ENCODE results near the gene PSMF1.

Gene PSMF1

GRCh38 chr20:1118336-1119127 is at the start of gene PSMF1:
Gene PSMF1, plus strand, starts transcription at chr20:1118602. Its CDS starts 172 bp downstream, at chr20:1118774.
- peak; percentile 58 for DNase-seq

GRCh38 chr20:1072258-1072657 is 46.1 kb upstream of the PSMF1 start:
- DNase-seq: no peak

- no peak for DNase-seq
These were observed 42.8 kb upstream of the PSMF1 start for GRCh38 chr20:1075616-1076015.

GRCh38 chr20:1081891-1082290 is 36.5 kb upstream of the PSMF1 start:
- DNase-seq: no peak

GRCh38 chr20:1083431-1084080 is 34.8 kb upstream of the PSMF1 start:
- DNase-seq: no peak

- DNase-seq: no peak
These were observed 32.7 kb upstream of the PSMF1 start for GRCh38 chr20:1085492-1086276.

- no peak for DNase-seq
These were observed 31.9 kb upstream of the PSMF1 start for GRCh38 chr20:1086277-1087213.

GRCh38 chr20:1087311-1087905 is 31.0 kb upstream of the PSMF1 start:
- DNase-seq: no peak

- DNase-seq: no peak
These were observed 23.7 kb upstream of the PSMF1 start for GRCh38 chr20:1094751-1095150.

- no peak for DNase-seq
These were observed 16.9 kb upstream of the PSMF1 start for GRCh38 chr20:1101533-1101932.

GRCh38 chr20:1102016-1102415 is 16.4 kb upstream of the PSMF1 start:
- no peak for DNase-seq

- DNase-seq: no peak
These were observed 14.7 kb upstream of the PSMF1 start for GRCh38 chr20:1103751-1104150.

GRCh38 chr20:1105599-1106194 is 12.7 kb upstream of the PSMF1 start:
- no peak for DNase-seq

GRCh38 chr20:1107176-1107575 is 11.2 kb upstream of the PSMF1 start:
- no peak for DNase-seq

- DNase-seq: peak; percentile 3
These were observed 9.9 kb upstream of the PSMF1 start for GRCh38 chr20:1108437-1108920.

- no peak for DNase-seq
These were observed 5.5 kb upstream of the PSMF1 start for GRCh38 chr20:1112908-1113307.

GRCh38 chr20:1118004-1118335 is 432 bp upstream of the PSMF1 start:
- DNase-seq: no peak

- DNase-seq: no peak
These were observed 715 bp downstream of the PSMF1 start for GRCh38 chr20:1119128-1119505.

GRCh38 chr20:1119524-1119923 is 1.1 kb downstream of the PSMF1 start:
- no peak for DNase-seq

- DNase-seq: no peak
These were observed 3.0 kb downstream of the PSMF1 start for GRCh38 chr20:1121429-1121828.

Measured in NCI-H226 (cell line).